Endothelial cell (in vitro differentiated cells): ENCODE measurements around the gene ALOX15. TPM values are rescaled to one million over a fixed set of nuclear protein-coding genes. Genes with fewer than 3 reads are reported as not detected.

Source experiments
- DNase-seq: peaks from one replicate; pipeline ENCODE4 v3.0.0; 2021; ENCODE audit warnings: low spot score
- H3K27ac Mint-ChIP-seq: one replicate; pipeline ENCODE4 v1.8.0; 2021; ENCODE audit warnings: mixed read lengths, inconsistent platforms; ENCODE audit not compliant: unreplicated experiment
- H3K27me3 Mint-ChIP-seq: one replicate; pipeline ENCODE4 v1.8.0; 2021; ENCODE audit warnings: mild to moderate bottlenecking, moderate library complexity, mixed read lengths, inconsistent platforms; ENCODE audit not compliant: unreplicated experiment
- H3K36me3 Mint-ChIP-seq: one replicate; pipeline ENCODE4 v1.8.0; 2021; ENCODE audit warnings: mild to moderate bottlenecking, low read depth, mixed read lengths, inconsistent platforms; ENCODE audit not compliant: unreplicated experiment
- H3K4me1 Mint-ChIP-seq: one replicate; pipeline ENCODE4 v1.8.0; 2021; ENCODE audit warnings: mild to moderate bottlenecking, mixed read lengths, inconsistent platforms; ENCODE audit not compliant: unreplicated experiment
- H3K4me3 Mint-ChIP-seq: one replicate; pipeline ENCODE4 v1.8.0; 2021; ENCODE audit warnings: mild to moderate bottlenecking, mixed read lengths, inconsistent platforms; ENCODE audit not compliant: unreplicated experiment
- H3K9me3 Mint-ChIP-seq: one replicate; pipeline ENCODE4 v1.8.0; 2021; ENCODE audit warnings: mixed read lengths, inconsistent platforms; ENCODE audit not compliant: unreplicated experiment
- total RNA-seq: library from RNA; stranded (reverse); fragmentation: NEBNext Ultra II Directional; extraction: Animal tissue kit (Norgen Biotek cat#: 25700); gene quantifications from one replicate; pipeline ENCODE4 v1.2.1, GENCODE V29; 2021; ENCODE audit not compliant: unreplicated experiment
- TF ChIP-seq, protein P1 (sequence below): fragments of 200-600 bp; sonication (generic); IDR thresholded peaks from one replicate; pipeline ENCODE4 v1.5.0; 2021; ENCODE audit warnings: antibody characterized with exemption; ENCODE audit not compliant: unreplicated experiment

Gene ALOX15
- total RNA-seq, 1 donor from 2014 or later, result 17.0 TPM

DNA sequence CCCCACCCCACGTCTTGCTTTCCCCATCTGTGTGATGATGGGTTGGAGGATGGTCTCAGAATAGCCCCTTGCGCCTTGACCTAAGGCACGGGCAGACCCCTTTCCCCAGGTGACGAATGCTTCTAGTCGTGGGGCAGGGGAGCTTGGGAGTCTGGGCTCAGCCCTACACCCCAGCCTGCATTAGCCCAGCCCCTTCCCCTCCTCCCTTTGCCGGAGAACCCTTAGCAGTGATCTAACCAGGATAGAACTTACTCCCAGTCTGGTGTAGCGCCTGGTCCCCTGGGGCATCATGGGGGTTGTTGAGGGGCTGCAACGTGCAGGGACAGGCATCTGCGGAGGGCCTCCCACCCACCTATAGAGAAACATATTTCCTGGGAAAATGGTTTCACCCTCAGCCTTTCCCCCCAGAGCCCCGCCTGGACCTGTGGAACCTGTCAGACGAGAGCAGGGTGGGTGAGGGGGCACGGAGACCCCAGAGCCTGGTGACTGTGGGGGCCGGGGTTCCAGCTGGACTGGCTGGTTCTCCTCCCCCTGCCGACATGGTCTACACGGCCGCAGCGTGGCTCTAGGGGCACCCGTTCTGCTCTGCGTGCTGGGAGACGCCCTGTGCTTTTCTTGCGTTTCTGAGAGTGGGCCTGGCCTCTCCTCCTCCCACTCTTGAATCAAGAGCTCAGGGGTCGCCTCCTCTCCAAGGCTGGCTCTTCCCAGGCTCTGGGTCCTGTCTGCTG is 52.4 kb downstream of the ALOX15 start:
- H3K4me1 Mint-ChIP-seq, result peaks cover 9% of the 10 kb centered on the region

GRCh38 chr17:4588391-4588790 is 53.1 kb downstream of the ALOX15 start:
- peaks cover 23% of the 10 kb centered on the region for H3K27me3 Mint-ChIP-seq
- no peak overlapping the region for H3K4me3 Mint-ChIP-seq
- no peak for DNase-seq
- H3K27ac Mint-ChIP-seq, result no peak overlapping the region
- H3K36me3 Mint-ChIP-seq, result no peaks in the 10 kb centered on the region
- H3K9me3 Mint-ChIP-seq, result no peaks in the 10 kb centered on the region
- TF ChIP-seq, protein P1, sequence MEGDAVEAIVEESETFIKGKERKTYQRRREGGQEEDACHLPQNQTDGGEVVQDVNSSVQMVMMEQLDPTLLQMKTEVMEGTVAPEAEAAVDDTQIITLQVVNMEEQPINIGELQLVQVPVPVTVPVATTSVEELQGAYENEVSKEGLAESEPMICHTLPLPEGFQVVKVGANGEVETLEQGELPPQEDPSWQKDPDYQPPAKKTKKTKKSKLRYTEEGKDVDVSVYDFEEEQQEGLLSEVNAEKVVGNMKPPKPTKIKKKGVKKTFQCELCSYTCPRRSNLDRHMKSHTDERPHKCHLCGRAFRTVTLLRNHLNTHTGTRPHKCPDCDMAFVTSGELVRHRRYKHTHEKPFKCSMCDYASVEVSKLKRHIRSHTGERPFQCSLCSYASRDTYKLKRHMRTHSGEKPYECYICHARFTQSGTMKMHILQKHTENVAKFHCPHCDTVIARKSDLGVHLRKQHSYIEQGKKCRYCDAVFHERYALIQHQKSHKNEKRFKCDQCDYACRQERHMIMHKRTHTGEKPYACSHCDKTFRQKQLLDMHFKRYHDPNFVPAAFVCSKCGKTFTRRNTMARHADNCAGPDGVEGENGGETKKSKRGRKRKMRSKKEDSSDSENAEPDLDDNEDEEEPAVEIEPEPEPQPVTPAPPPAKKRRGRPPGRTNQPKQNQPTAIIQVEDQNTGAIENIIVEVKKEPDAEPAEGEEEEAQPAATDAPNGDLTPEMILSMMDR, result no peak
- peaks cover 11% of the 10 kb centered on the region for H3K4me1 Mint-ChIP-seq

More for the DNA sequence above, 52.4 kb downstream of the ALOX15 start:
- H3K27ac Mint-ChIP-seq, result no peak overlapping the region
- H3K36me3 Mint-ChIP-seq, result no peaks in the 10 kb centered on the region
- no peaks in the 10 kb centered on the region for H3K9me3 Mint-ChIP-seq
- DNase-seq, result no peak
- TF ChIP-seq, protein P1, result no peak
- H3K4me3 Mint-ChIP-seq, result no peak overlapping the region
- H3K27me3 Mint-ChIP-seq, result peaks cover 21% of the 10 kb centered on the region

DNA sequence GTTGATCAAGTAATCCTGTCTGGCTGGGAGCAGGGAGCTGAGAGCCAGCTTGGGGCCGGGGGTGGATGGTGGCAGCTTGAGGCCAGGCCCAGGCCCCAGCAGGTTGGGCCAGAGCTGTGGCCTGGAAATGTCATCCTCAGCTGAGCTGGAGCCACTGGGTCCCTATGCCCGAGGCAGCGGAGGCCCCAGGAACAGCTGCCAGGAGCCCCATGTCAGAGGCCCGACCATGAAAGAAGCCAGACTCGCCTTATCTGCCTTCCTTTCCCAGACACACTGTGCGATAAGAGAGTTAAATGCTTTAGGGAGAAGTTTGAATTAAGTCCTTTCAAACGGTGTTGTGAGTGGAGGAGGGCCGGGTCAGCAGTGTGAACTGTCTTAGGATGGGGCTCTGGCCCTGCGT is 53.7 kb downstream of the ALOX15 start:
- Mint-ChIP-seq H3K27me3 (peaks cover 23% of the 10 kb centered on the region), H3K4me3 (no peak overlapping the region), H3K36me3 (no peaks in the 10 kb centered on the region), H3K4me1 (peaks cover 11% of the 10 kb centered on the region), H3K27ac (no peak overlapping the region), H3K9me3 (no peaks in the 10 kb centered on the region)
- no peak for DNase-seq
- TF ChIP-seq, protein P1, result no peak

DNA sequence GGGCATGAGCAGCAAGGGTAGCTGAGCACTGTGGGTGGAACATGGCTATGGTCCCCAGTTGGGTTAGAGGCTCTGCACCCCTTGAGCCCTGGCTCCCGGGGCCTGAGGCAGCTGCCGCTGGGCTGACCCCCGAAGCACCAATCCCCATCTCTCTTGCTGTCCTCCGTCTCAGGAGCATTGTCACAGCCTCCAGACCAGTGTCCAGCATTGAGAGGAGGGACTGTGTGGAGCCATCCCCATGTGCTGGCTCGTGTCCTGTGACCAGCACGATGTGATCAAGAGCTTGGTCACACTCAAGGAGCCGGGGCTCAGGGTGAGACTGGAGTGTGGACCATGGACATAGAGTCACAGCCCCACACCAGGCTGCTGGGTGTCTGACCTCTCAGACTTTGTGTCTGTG is 54.3 kb downstream of the ALOX15 start:
- H3K27me3 Mint-ChIP-seq, result peaks cover 26% of the 10 kb centered on the region
- no peak overlapping the region for H3K27ac Mint-ChIP-seq
- TF ChIP-seq, protein P1, result no peak

GRCh38 chr17:4586043-4586442 is 55.4 kb downstream of the ALOX15 start:
- Mint-ChIP-seq H3K4me1 (peaks cover 13% of the 10 kb centered on the region), H3K4me3 (no peak overlapping the region)

More for the DNA sequence above, 54.3 kb downstream of the ALOX15 start:
- no peaks in the 10 kb centered on the region for H3K36me3 Mint-ChIP-seq
- H3K4me3 Mint-ChIP-seq, result no peak overlapping the region
- H3K4me1 Mint-ChIP-seq, result peaks cover 11% of the 10 kb centered on the region
- H3K9me3 Mint-ChIP-seq, result no peaks in the 10 kb centered on the region
- no peak for DNase-seq

More at GRCh38 chr17:4586043-4586442, 55.4 kb downstream of the ALOX15 start:
- H3K36me3 Mint-ChIP-seq, result no peaks in the 10 kb centered on the region
- no peak for DNase-seq
- no peak overlapping the region for H3K27ac Mint-ChIP-seq
- TF ChIP-seq, protein P1, result no peak
- peaks cover 27% of the 10 kb centered on the region for H3K27me3 Mint-ChIP-seq
- H3K9me3 Mint-ChIP-seq, result no peaks in the 10 kb centered on the region
